ENCODE data around the gene TSPAN7. TPM values are rescaled to one million over a fixed set of nuclear protein-coding genes. Genes with fewer than 3 reads are reported as not detected.
A peak's percentile ranks its signal among the peaks of the same experiment; 100 is the strongest.

TSPAN7 gene
- total and polyA plus RNA-seq, 9 of the 15 experiments (the other 6 are each of a cell fraction or from before 2014, with no cell fraction given): 0.07 to 0.29 (median 0.12) TPM; not detected in 1

DNA sequence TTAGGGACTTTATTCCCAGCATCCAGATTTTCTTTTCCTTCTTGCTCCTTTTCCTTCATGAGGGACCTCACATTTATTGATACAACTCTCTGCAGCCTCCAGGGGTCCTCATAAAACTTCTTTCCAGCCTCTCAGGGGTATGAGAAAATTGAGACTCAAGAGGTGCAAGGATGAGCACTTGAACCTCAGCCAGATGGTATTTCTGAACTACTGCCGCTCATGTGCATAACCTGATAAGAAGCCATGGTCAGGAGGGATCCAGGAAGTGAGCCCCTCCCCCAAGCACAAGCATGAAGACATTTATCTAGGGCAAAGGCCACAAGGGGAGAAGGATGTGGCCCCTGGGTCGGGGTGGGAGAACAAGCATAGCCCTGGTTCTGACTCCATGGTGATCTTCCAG, 73.3 kb downstream of the TSPAN7 start (continued):
- TF ChIP-seq, protein P1, sequence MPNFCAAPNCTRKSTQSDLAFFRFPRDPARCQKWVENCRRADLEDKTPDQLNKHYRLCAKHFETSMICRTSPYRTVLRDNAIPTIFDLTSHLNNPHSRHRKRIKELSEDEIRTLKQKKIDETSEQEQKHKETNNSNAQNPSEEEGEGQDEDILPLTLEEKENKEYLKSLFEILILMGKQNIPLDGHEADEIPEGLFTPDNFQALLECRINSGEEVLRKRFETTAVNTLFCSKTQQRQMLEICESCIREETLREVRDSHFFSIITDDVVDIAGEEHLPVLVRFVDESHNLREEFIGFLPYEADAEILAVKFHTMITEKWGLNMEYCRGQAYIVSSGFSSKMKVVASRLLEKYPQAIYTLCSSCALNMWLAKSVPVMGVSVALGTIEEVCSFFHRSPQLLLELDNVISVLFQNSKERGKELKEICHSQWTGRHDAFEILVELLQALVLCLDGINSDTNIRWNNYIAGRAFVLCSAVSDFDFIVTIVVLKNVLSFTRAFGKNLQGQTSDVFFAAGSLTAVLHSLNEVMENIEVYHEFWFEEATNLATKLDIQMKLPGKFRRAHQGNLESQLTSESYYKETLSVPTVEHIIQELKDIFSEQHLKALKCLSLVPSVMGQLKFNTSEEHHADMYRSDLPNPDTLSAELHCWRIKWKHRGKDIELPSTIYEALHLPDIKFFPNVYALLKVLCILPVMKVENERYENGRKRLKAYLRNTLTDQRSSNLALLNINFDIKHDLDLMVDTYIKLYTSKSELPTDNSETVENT (CRISPR knock-in tag; IDR thresholded peaks at IDR 0.05): no peak
- 0 out of 2 replicates have a peak, but pooled peaks have one; percentile 17 for TF ChIP-seq L3MBTL2 (IDR thresholded peaks at IDR 0.05)
- peak; percentile 66 to 86; a peak in 3 of 4 replicates for TF ChIP-seq RCOR1 (IDR thresholded peaks at IDR 0.05; ENCODE audit: borderline replicate concordance in 1 of 2, low read depth in 2 of 2, low read length in 2 of 2)
- peak; percentile 89 for TF ChIP-seq TCF3 (CRISPR knock-in tag; IDR thresholded peaks at IDR 0.05)
- peak; percentile 86 for TF ChIP-seq ARID1B (IDR thresholded peaks at IDR 0.05)
- TF ChIP-seq MTA2 (IDR thresholded peaks at IDR 0.05; ENCODE audit: low read depth): peak; percentile 60
- peak; percentile 39; the same call in 1 of the 2 replicates for TF ChIP-seq CREM (IDR thresholded peaks at IDR 0.05; ENCODE audit: low read depth)
- peak; percentile 66 to 79 for TF ChIP-seq KDM1A (IDR thresholded peaks at IDR 0.05)
- TF ChIP-seq, protein P2, sequence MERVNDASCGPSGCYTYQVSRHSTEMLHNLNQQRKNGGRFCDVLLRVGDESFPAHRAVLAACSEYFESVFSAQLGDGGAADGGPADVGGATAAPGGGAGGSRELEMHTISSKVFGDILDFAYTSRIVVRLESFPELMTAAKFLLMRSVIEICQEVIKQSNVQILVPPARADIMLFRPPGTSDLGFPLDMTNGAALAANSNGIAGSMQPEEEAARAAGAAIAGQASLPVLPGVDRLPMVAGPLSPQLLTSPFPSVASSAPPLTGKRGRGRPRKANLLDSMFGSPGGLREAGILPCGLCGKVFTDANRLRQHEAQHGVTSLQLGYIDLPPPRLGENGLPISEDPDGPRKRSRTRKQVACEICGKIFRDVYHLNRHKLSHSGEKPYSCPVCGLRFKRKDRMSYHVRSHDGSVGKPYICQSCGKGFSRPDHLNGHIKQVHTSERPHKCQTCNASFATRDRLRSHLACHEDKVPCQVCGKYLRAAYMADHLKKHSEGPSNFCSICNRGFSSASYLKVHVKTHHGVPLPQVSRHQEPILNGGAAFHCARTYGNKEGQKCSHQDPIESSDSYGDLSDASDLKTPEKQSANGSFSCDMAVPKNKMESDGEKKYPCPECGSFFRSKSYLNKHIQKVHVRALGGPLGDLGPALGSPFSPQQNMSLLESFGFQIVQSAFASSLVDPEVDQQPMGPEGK (CRISPR knock-in tag; IDR thresholded peaks at IDR 0.05; ENCODE audit: borderline replicate concordance): no peak
- TF ChIP-seq CREB1 (IDR thresholded peaks at IDR 0.05): peak; percentile 18; the same call in 1 of the 2 replicates
- TF ChIP-seq CREB1 (CRISPR knock-in tag; IDR thresholded peaks at IDR 0.05): no peak
- TF ChIP-seq, protein P3, sequence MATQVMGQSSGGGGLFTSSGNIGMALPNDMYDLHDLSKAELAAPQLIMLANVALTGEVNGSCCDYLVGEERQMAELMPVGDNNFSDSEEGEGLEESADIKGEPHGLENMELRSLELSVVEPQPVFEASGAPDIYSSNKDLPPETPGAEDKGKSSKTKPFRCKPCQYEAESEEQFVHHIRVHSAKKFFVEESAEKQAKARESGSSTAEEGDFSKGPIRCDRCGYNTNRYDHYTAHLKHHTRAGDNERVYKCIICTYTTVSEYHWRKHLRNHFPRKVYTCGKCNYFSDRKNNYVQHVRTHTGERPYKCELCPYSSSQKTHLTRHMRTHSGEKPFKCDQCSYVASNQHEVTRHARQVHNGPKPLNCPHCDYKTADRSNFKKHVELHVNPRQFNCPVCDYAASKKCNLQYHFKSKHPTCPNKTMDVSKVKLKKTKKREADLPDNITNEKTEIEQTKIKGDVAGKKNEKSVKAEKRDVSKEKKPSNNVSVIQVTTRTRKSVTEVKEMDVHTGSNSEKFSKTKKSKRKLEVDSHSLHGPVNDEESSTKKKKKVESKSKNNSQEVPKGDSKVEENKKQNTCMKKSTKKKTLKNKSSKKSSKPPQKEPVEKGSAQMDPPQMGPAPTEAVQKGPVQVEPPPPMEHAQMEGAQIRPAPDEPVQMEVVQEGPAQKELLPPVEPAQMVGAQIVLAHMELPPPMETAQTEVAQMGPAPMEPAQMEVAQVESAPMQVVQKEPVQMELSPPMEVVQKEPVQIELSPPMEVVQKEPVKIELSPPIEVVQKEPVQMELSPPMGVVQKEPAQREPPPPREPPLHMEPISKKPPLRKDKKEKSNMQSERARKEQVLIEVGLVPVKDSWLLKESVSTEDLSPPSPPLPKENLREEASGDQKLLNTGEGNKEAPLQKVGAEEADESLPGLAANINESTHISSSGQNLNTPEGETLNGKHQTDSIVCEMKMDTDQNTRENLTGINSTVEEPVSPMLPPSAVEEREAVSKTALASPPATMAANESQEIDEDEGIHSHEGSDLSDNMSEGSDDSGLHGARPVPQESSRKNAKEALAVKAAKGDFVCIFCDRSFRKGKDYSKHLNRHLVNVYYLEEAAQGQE (IDR thresholded peaks at IDR 0.05; ENCODE audit: borderline replicate concordance): peak; percentile 42; the same call in 1 of the 2 replicates
- TF ChIP-seq, protein P3 (CRISPR knock-in tag; IDR thresholded peaks at IDR 0.05; ENCODE audit: low read depth): no peak
- TF ChIP-seq, protein P4, sequence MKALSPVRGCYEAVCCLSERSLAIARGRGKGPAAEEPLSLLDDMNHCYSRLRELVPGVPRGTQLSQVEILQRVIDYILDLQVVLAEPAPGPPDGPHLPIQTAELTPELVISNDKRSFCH (CRISPR knock-in tag; IDR thresholded peaks at IDR 0.05): no peak
- TF ChIP-seq, protein P4 (tag; IDR thresholded peaks at IDR 0.05): 0 out of 2 replicates have a peak, but pooled peaks have one; percentile 54
